Testis (tissue), 3 donors: Measurements from ENCODE around the gene DPP8. TPM values are rescaled to one million over a fixed set of nuclear protein-coding genes. Genes with fewer than 3 reads are reported as not detected.
"Not testable (repeated sequence)": the region's sequence is repeated elsewhere in the genome, so short reads cannot be mapped to it uniquely, and the experiment has no call there.

ENCODE experiments used
- DNase-seq: peaks from one replicate; pipeline ENCODE4 v3.0.0-alpha.2; 2019
- H3K27ac ChIP-seq, 2 donors: fragments of 200-600 bp; sonication (generic); one replicate each; pipeline ENCODE4 v1.5.1; 2019
- H3K27me3 ChIP-seq: fragments of 200-600 bp; sonication (generic); one replicate; pipeline ENCODE4 v1.5.1; 2019
- H3K36me3 ChIP-seq: fragments of 200-600 bp; sonication (generic); one replicate; pipeline ENCODE4 v1.5.1; 2017; ENCODE audit warnings: low read depth; ENCODE audit errors: missing control alignments
- H3K4me1 ChIP-seq: fragments of 200-600 bp; sonication (generic); one replicate; pipeline ENCODE4 v1.5.1; 2019
- H3K4me3 ChIP-seq, 2 donors: fragments of 200-600 bp; sonication (generic); one replicate each; pipeline ENCODE4 v1.5.1; 2017 to 2019
- H3K9me3 ChIP-seq: fragments of 200-600 bp; sonication (generic); one replicate; pipeline ENCODE4 v1.5.1; 2017
- CTCF ChIP-seq, 3 experiments: fragments of 450-650 bp in 2 of 3; fragments of 200-600 bp in 1 of 3; sonication (generic) in 1 of 3; IDR thresholded peaks; one replicate each; pipeline ENCODE4 v1.5.1; 2016 to 2019; ENCODE audit warnings: antibody characterized with exemption in 3 of 3, mild to moderate bottlenecking in 2 of 3, moderate library complexity in 1 of 3
- POLR2A ChIP-seq: fragments of 450-650 bp; IDR thresholded peaks from one replicate; pipeline ENCODE4 v1.6.1; 2017; ENCODE audit warnings: antibody characterized with exemption, mild to moderate bottlenecking, moderate library complexity
- WGBS, 2 donors: methylation state at CpG; one replicate each; pipeline ENCODE4 v1.1.5; 2018; 5-methylcytosine and 5-hydroxymethylcytosine counted together
- intact Hi-C: fragments of 100-400 bp; cut with DNase I; formaldehyde crosslinking; loops from one replicate; pipeline ENCODE4 v1.15.1; 2023; ENCODE audit warnings: low total_unique reads
- polyA plus RNA-seq: library from polyadenylated mRNA; stranded (reverse); fragments of 350-450 nt; fragmentation: Illumina TruSeq; extraction: RNeasy Lipid Tissue Mini Kit (QIAGEN cat#74804); gene quantifications from one replicate; pipeline ENCODE4 v1.2.3, GENCODE V29; 2014; ENCODE audit warnings: low read depth, low replicate concordance; ENCODE audit not compliant: insufficient read depth
- total RNA-seq, 2 donors: library from RNA; depleted of rRNA; stranded (reverse); fragments of >200 nt; gene quantifications; one replicate each; pipeline ENCODE4 v1.2.3, GENCODE V29; 2016

The DPP8 gene
- total and polyA plus RNA-seq, 3 donors from 2014 or later: 51.6 to 68.3 (median 64.4) TPM

DNA sequence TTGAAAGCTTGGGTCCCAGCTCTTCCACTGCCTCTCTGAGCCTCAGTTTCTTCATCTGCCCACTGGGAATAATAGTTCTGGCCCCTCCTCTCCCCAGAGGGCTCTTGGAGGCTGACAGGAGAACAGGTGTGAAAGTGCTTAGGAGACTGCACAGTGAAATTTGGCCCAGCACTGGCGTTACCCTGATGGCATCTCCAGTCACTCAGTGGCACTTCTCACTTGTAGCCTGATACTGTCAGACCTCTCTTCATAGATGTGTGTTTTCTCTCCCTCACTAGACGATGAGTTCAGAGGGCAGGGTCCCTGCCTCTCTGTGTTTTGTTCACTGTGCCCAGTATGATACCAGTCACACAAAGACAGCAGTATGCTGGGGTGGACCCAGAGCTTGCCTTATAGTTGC, 117.5 kb downstream of the DPP8 start:
- DNase-seq: no peak
- intact Hi-C loops: no loop called here
- Histone ChIP-seq H3K36me3 (no peaks in the 10 kb centered on the region), H3K9me3 (no peaks in the 10 kb centered on the region), H3K4me3 (no peak overlapping the region), H3K27ac (no peak overlapping the region), H3K4me1 (peaks cover 16% of the 10 kb centered on the region), H3K27me3 (no peaks in the 10 kb centered on the region)
- no peak for TF ChIP-seq POLR2A
- no peak for TF ChIP-seq CTCF (IDR thresholded peaks at IDR 0.05)
- 58 to 73% methylated on average over 2 of the region's 2 CpGs for WGBS, 2 donors

- Histone ChIP-seq H3K36me3 (no peaks in the 10 kb centered on the region), H3K4me3 (no peak overlapping the region), H3K27ac (no peak overlapping the region), H3K4me1 (peaks cover 16% of the 10 kb centered on the region), H3K9me3 (no peaks in the 10 kb centered on the region), H3K27me3 (no peaks in the 10 kb centered on the region)
- WGBS, 2 donors: 84 to 86% methylated on average over 10 to 11 of the region's 11 CpGs
- intact Hi-C loops: no loop called here
- no peak for DNase-seq
- no peak for TF ChIP-seq POLR2A
- no peak for TF ChIP-seq CTCF (IDR thresholded peaks at IDR 0.05)
These were observed 118.3 kb downstream of the DPP8 start for GRCh38 chr15:65399001-65399706.

DNA sequence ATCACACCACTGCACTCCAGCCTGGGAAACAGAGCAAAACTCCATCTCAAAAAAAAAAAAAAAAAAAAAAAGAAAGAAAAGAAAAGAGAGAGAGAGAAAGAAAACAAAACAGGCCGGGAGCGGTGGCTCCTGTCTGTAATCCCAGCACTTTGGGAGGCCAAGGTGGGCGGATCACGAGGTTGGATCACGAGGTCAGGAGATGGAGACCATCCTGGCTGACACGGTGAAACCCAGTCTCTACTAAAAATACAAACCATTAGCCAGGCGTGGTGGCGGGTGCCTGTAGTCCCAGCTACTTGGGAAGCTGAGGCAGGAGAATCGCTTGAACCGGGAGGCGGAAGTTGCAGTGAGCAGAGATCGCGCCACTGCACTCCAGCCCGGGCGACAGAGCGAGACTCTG, 119.0 kb downstream of the DPP8 start:
- peaks cover 16% of the 10 kb centered on the region for H3K4me1 ChIP-seq
- H3K27ac ChIP-seq, H3K36me3 ChIP-seq, H3K27me3 ChIP-seq, DNase-seq, H3K9me3 ChIP-seq, intact Hi-C loops, H3K4me3 ChIP-seq: not testable (repeated sequence)
- WGBS, 2 donors: 90 to 93% methylated on average over 16 of the region's 16 CpGs

DNA sequence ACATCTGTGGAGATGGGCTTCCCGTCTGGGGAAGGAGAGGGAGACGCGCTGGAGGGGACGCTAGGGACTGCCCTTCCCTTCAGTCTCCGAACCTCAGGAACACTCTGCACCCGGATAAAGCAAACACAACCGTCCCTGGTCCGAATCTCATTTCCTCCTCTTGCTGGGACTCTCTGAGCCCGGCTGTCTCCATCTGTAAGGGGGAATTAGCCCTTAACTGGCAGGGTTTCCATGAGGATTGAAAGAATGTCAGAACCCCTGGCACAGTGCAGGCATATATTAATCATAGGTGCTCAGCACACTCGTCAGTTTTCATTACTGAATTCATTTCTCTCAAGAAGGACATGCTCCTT, 120.5 kb downstream of the DPP8 start:
- Histone ChIP-seq H3K9me3 (no peaks in the 10 kb centered on the region), H3K27ac (no peak overlapping the region), H3K36me3 (no peaks in the 10 kb centered on the region), H3K4me1 (peaks cover 16% of the 10 kb centered on the region), H3K27me3 (no peaks in the 10 kb centered on the region), H3K4me3 (no peak overlapping the region)
- intact Hi-C loops: no loop called here
- no peak for DNase-seq
- TF ChIP-seq CTCF (IDR thresholded peaks at IDR 0.05): no peak
- TF ChIP-seq POLR2A: no peak
- 45 to 67% methylated on average over 6 to 10 of the region's 10 CpGs for WGBS, 2 donors

- no peak for DNase-seq
- WGBS, 2 donors: 58 to 63% methylated on average over 32 to 34 of the region's 34 CpGs
- no peak overlapping the region for H3K4me3 ChIP-seq
These were observed 121.1 kb downstream of the DPP8 start for GRCh38 chr15:65396283-65396964.

More at GRCh38 chr15:65396283-65396964, 121.1 kb downstream of the DPP8 start:
- peaks cover 11% of the 10 kb centered on the region for H3K4me1 ChIP-seq
- no peaks in the 10 kb centered on the region for H3K9me3 ChIP-seq
- intact Hi-C loops: no loop called here
- no peaks in the 10 kb centered on the region for H3K36me3 ChIP-seq
- TF ChIP-seq POLR2A (no peak), CTCF (IDR thresholded peaks at IDR 0.05) (no peak)
- no peaks in the 10 kb centered on the region for H3K27me3 ChIP-seq
- no peak overlapping the region for H3K27ac ChIP-seq
